H1 (cell line): ENCODE measurements around the gene ZNF286A. TPM values are rescaled to one million over a fixed set of nuclear protein-coding genes. Genes with fewer than 3 reads are reported as not detected.
A peak's percentile ranks its signal among the peaks of the same experiment; 100 is the strongest.
"Not testable (repeated sequence)": the region's sequence is repeated elsewhere in the genome, so short reads cannot be mapped to it uniquely, and the experiment has no call there.

Source experiments
- CTCF ChIA-PET: fragments of 300-600 bp; sonication (Branson Sonifier 250); formaldehyde crosslinking; loops from one replicate; lab custom pipeline; 2021; ENCODE audit not compliant: partially characterized antibody; lab: Charles Lee
- POLR2A ChIA-PET: fragments of 300-600 bp; sonication (Branson Sonifier 250); formaldehyde crosslinking; loops from one replicate; lab custom pipeline; 2021; ENCODE audit warnings: inconsistent platforms; ENCODE audit not compliant: partially characterized antibody; lab: Charles Lee
- DNase-seq, 2 experiments: peaks; one replicate each; pipeline versions ENCODE4 v3.0.0 to v3.0.0-alpha.2; 2010 to 2022; ENCODE audit warnings: low spot score in 2 of 2, low read depth in 1 of 2, mixed read lengths in 1 of 2
- FAIRE-seq: peaks from 2 replicates; lab custom pipeline; 2011; peaks lifted over from hg19 to GRCh38; lab: Jason Lieb, UNC
- H2AFZ ChIP-seq: 2 replicates; pipeline ENCODE4 v1.8.1; 2012; ENCODE audit warnings: low read length, inconsistent platforms
- H2AK5ac ChIP-seq: 2 replicates; pipeline ENCODE4 v1.6.1; 2013; ENCODE audit warnings: low read depth, low read length
- H2BK120ac ChIP-seq: replicated peaks from 2 replicates; pipeline ENCODE3; 2013; ENCODE audit warnings: low read depth, low read length, inconsistent platforms
- H2BK12ac ChIP-seq: 2 replicates; pipeline ENCODE4 v1.6.1; 2013; ENCODE audit warnings: low read depth, low read length
- H2BK15ac ChIP-seq: 2 replicates; pipeline ENCODE4 v1.6.1; 2013; ENCODE audit warnings: low read length
- H2BK20ac ChIP-seq: 2 replicates; pipeline ENCODE4 v1.6.1; 2013; ENCODE audit warnings: low read length
- H2BK5ac ChIP-seq: 2 replicates; pipeline ENCODE4 v1.6.1; 2013; ENCODE audit warnings: low read depth, low read length
- H3K14ac ChIP-seq: 2 replicates; pipeline ENCODE4 v1.6.1; 2013; ENCODE audit warnings: inconsistent platforms; ENCODE audit not compliant: insufficient read length
- H3K18ac ChIP-seq: 2 replicates; pipeline ENCODE4 v1.6.1; 2013; ENCODE audit warnings: low read length; ENCODE audit errors: extremely low read depth
- H3K23ac ChIP-seq: 2 replicates; pipeline ENCODE4 v1.6.1; 2013; ENCODE audit warnings: inconsistent platforms; ENCODE audit not compliant: insufficient read length
- H3K23me2 ChIP-seq: 2 replicates; pipeline ENCODE4 v1.6.1; 2013; ENCODE audit warnings: low read depth, low read length
- H3K27ac ChIP-seq: 2 replicates; pipeline ENCODE4 v1.6.1; 2011; ENCODE audit warnings: low read depth, low read length, inconsistent platforms
- H3K27me3 ChIP-seq, 4 experiments: replicated peaks in 1 of 4; 1 replicate in 1 of 4; 2 replicates in 3 of 4; pipeline versions ENCODE4 v1.6.1 to v1.8.1; 2011 to 2013; ENCODE audit warnings: low read length in 3 of 4, mild to moderate bottlenecking in 3 of 4, inconsistent platforms in 2 of 4, mixed read lengths in 2 of 4, moderate library complexity in 1 of 4; ENCODE audit not compliant: control insufficient read depth in 3 of 4, insufficient read depth in 3 of 4; ENCODE audit errors: extremely low read depth in 1 of 4
- H3K36me3 ChIP-seq, 4 experiments: 2 replicates each; pipeline versions ENCODE4 v1.6.1 to v1.8.1; 2011 to 2013; ENCODE audit warnings: mild to moderate bottlenecking in 4 of 4, low read length in 3 of 4, moderate library complexity in 2 of 4, control low read depth in 1 of 4, inconsistent platforms in 1 of 4; ENCODE audit not compliant: insufficient read depth in 4 of 4, control insufficient read depth in 2 of 4
- H3K4ac ChIP-seq: replicated peaks from 2 replicates; pipeline ENCODE3; 2013; ENCODE audit warnings: low read length, low read depth, mixed read lengths, inconsistent platforms; ENCODE audit not compliant: insufficient read length
- H3K4me1 ChIP-seq, 4 experiments: replicated peaks in 1 of 4; 1 replicate in 1 of 4; 2 replicates in 3 of 4; pipeline versions ENCODE4 v1.6.1 to v1.8.1; 2011 to 2013; ENCODE audit warnings: low read length in 3 of 4, inconsistent platforms in 2 of 4, mixed read lengths in 1 of 4; ENCODE audit not compliant: insufficient read depth in 4 of 4, control insufficient read depth in 3 of 4
- H3K4me2 ChIP-seq, 2 experiments: 2 replicates each; pipeline versions ENCODE4 v1.6.1 to v1.8.1; 2011 to 2013; ENCODE audit warnings: low read depth in 2 of 2, low read length in 2 of 2, control low read depth in 1 of 2, inconsistent platforms in 1 of 2, mild to moderate bottlenecking in 1 of 2; ENCODE audit not compliant: insufficient read depth in 1 of 2
- H3K4me3 ChIP-seq, 4 experiments: fragments of 200-600, 300-600 bp in 1 of 4; sonication (generic), shearing (Covaris generic), sonication (Bioruptor Twin) in 1 of 4; 2 replicates each; pipeline versions ENCODE4 v1.5.1 to v1.8.1; 2011 to 2016; ENCODE audit warnings: low read length in 4 of 4, low read depth in 3 of 4, control low read depth in 2 of 4, inconsistent platforms in 2 of 4, mild to moderate bottlenecking in 2 of 4, mixed read lengths in 1 of 4, moderate library complexity in 1 of 4; ENCODE audit not compliant: insufficient read depth in 2 of 4; ENCODE audit errors: extremely low read depth in 1 of 4
- H3K56ac ChIP-seq: replicated peaks from 2 replicates; pipeline ENCODE3; 2013; ENCODE audit warnings: low read depth, mild to moderate bottlenecking, mixed read lengths, low read length, inconsistent platforms; ENCODE audit not compliant: insufficient read length
- H3K79me1 ChIP-seq: 2 replicates; pipeline ENCODE4 v1.6.1; 2013; ENCODE audit warnings: low read depth, low read length, control low read depth
- H3K79me2 ChIP-seq, 2 experiments: 2 replicates each; pipeline versions ENCODE4 v1.6.1 to v1.8.1; 2012 to 2013; ENCODE audit warnings: low read length in 2 of 2, mild to moderate bottlenecking in 2 of 2, inconsistent platforms in 1 of 2; ENCODE audit not compliant: insufficient read depth in 2 of 2, control insufficient read depth in 1 of 2
- H3K9ac ChIP-seq, 4 experiments: replicated peaks in 1 of 4; 1 replicate in 1 of 4; 2 replicates in 3 of 4; pipeline versions ENCODE4 v1.6.1 to v1.8.1; 2011 to 2013; ENCODE audit warnings: low read depth in 3 of 4, low read length in 3 of 4, control low read depth in 2 of 4, mild to moderate bottlenecking in 2 of 4, moderate library complexity in 2 of 4, inconsistent platforms in 1 of 4; ENCODE audit errors: extremely low read depth in 1 of 4
- H3K9me3 ChIP-seq, 2 experiments: 2 replicates each; pipeline versions ENCODE4 v1.6.1 to v1.8.1; 2012 to 2013; ENCODE audit warnings: mild to moderate bottlenecking in 2 of 2, moderate library complexity in 2 of 2, control low read depth in 1 of 2, inconsistent platforms in 1 of 2, low read depth in 1 of 2, low read length in 1 of 2, mixed read lengths in 1 of 2; ENCODE audit not compliant: insufficient read depth in 2 of 2
- H4K20me1 ChIP-seq, 2 experiments: replicated peaks in 1 of 2; 2 replicates each; pipeline versions ENCODE3 to v1.8.1; 2011 to 2013; ENCODE audit warnings: inconsistent platforms in 2 of 2, low read length in 2 of 2, mild to moderate bottlenecking in 1 of 2; ENCODE audit not compliant: insufficient read depth in 2 of 2, control insufficient read depth in 1 of 2
- H4K5ac ChIP-seq: 2 replicates; pipeline ENCODE4 v1.6.1; 2013; ENCODE audit warnings: low read length, low read depth, mixed read lengths, inconsistent platforms; ENCODE audit not compliant: insufficient read length
- H4K8ac ChIP-seq: 2 replicates; pipeline ENCODE4 v1.8.0; 2013; ENCODE audit warnings: mild to moderate bottlenecking, moderate library complexity, low read length, inconsistent platforms; ENCODE audit not compliant: insufficient read depth; ENCODE audit errors: extremely low read depth
- H4K91ac ChIP-seq: replicated peaks from 2 replicates; pipeline ENCODE3; 2013; ENCODE audit warnings: low read length, mixed read lengths, inconsistent platforms; ENCODE audit not compliant: insufficient read length
- WGBS, 2 experiments: shearing (Covaris generic) in 1 of 2; methylation state at CpG; one replicate each; pipeline versions ENCODE4 v1.1.6 to v1.1.7; 2013 to 2015; ENCODE audit warnings: low lambda C conversion rate in 2 of 2, mixed read lengths in 2 of 2, inconsistent platforms in 1 of 2, low coverage in 1 of 2, missing lambda C conversion rate in 1 of 2; ENCODE audit not compliant: insufficient replicate concordance in 2 of 2, insufficient coverage in 1 of 2, insufficient read length in 1 of 2; ENCODE audit errors: extremely low coverage in 1 of 2, missing lambda C conversion rate in 1 of 2; 5-methylcytosine and 5-hydroxymethylcytosine counted together
- polyA plus RNA-seq, 7 experiments: library from polyadenylated mRNA; depleted of rRNA in 3 of 7; stranded (reverse) in 5 of 7; unstranded in 2 of 7; fragments of >200 nt in 5 of 7; fragments of 200-250 nt in 2 of 7; gene quantifications; 1 replicate in 5 of 7; 2 replicates in 1 of 7; 4 replicates in 1 of 7; pipeline versions ENCODE4 v1.2.1 to v1.2.3, GENCODE V29; 2011 to 2013; ENCODE audit warnings: missing spikeins in 2 of 7, mixed read lengths in 2 of 7
- total RNA-seq: library from RNA; stranded (reverse); fragmentation: NEBNext Ultra II Directional; extraction: Animal tissue kit (Norgen Biotek cat#: 25700); gene quantifications from 2 replicates; pipeline ENCODE4 v1.2.1, GENCODE V29; 2021

ZNF286A gene
- total and polyA plus RNA-seq, 2 of the 8 experiments (the other 6 are each of a cell fraction or from before 2014, with no cell fraction given) = 18.2 to 100.0 TPM

- H2BK20ac ChIP-seq, FAIRE-seq, H3K14ac ChIP-seq, H3K4ac ChIP-seq, H3K23me2 ChIP-seq, H3K4me1 ChIP-seq, H3K4me2 ChIP-seq, H2BK5ac ChIP-seq, H4K5ac ChIP-seq, H2AFZ ChIP-seq, H2BK12ac ChIP-seq, H3K27me3 ChIP-seq, H3K79me2 ChIP-seq, H3K23ac ChIP-seq, H3K36me3 ChIP-seq, POLR2A ChIA-PET, H3K9ac ChIP-seq, CTCF ChIA-PET, H3K27ac ChIP-seq, H3K4me3 ChIP-seq, H3K56ac ChIP-seq, H2BK120ac ChIP-seq, H4K20me1 ChIP-seq, H4K91ac ChIP-seq, H3K18ac ChIP-seq, H4K8ac ChIP-seq, H2AK5ac ChIP-seq, H3K79me1 ChIP-seq, H2BK15ac ChIP-seq, DNase-seq, H3K9me3 ChIP-seq: not testable (repeated sequence)
- WGBS, 2 experiments = 83% methylated on average over 1 of the region's 1 CpG; no CpG with 5 or more reads in 1 of the 2 experiments
These were observed 12.1 kb upstream of the ZNF286A start for GRCh38 chr17:15687494-15687893.

- POLR2A ChIA-PET, DNase-seq, H2AK5ac ChIP-seq, H3K18ac ChIP-seq, H2BK15ac ChIP-seq, H2BK12ac ChIP-seq, H2BK120ac ChIP-seq, FAIRE-seq, H3K4ac ChIP-seq, H2AFZ ChIP-seq, H4K8ac ChIP-seq, H4K5ac ChIP-seq, H3K56ac ChIP-seq, H3K27ac ChIP-seq, H3K23me2 ChIP-seq, CTCF ChIA-PET, H2BK5ac ChIP-seq, H3K79me1 ChIP-seq, H3K14ac ChIP-seq, H2BK20ac ChIP-seq, H3K9me3 ChIP-seq, H3K4me1 ChIP-seq, H3K23ac ChIP-seq, H3K27me3 ChIP-seq, H3K79me2 ChIP-seq, H3K9ac ChIP-seq, H4K20me1 ChIP-seq, H4K91ac ChIP-seq: not testable (repeated sequence)
- Histone ChIP-seq H3K4me2 (peak overlapping the region; percentile 39 to 47; a peak in 3 of 4 replicates), H3K4me3 (peak overlapping the region in 3 of 4 experiments; percentile 17 to 71 (median 69); a peak in 5 of 8 replicates), H3K36me3 (peaks cover 0 to 10% (median 2%) of the 10 kb centered on the region in 4 experiments; a peak in 3 of 8 replicates)
- 44% methylated on average over 1 of the region's 3 CpGs; no CpG with 5 or more reads in 1 of the 2 experiments for whole genome bisulfite sequencing, 2 experiments
These were observed 585 bp upstream of the ZNF286A start for GRCh38 chr17:15698967-15699366.
